NCI-H510A treated with DMSO at 0.1 percent for 48 hours (cell line): ENCODE results near the gene EGR4.
"Not testable (repeated sequence)": the region's sequence is repeated elsewhere in the genome, so short reads cannot be mapped to it uniquely, and the experiment has no call there.

Source experiments
- DNase-seq: peaks from one replicate; lab custom pipeline; 2025; lab: John Stamatoyannopoulos, UW

Gene EGR4

DNA sequence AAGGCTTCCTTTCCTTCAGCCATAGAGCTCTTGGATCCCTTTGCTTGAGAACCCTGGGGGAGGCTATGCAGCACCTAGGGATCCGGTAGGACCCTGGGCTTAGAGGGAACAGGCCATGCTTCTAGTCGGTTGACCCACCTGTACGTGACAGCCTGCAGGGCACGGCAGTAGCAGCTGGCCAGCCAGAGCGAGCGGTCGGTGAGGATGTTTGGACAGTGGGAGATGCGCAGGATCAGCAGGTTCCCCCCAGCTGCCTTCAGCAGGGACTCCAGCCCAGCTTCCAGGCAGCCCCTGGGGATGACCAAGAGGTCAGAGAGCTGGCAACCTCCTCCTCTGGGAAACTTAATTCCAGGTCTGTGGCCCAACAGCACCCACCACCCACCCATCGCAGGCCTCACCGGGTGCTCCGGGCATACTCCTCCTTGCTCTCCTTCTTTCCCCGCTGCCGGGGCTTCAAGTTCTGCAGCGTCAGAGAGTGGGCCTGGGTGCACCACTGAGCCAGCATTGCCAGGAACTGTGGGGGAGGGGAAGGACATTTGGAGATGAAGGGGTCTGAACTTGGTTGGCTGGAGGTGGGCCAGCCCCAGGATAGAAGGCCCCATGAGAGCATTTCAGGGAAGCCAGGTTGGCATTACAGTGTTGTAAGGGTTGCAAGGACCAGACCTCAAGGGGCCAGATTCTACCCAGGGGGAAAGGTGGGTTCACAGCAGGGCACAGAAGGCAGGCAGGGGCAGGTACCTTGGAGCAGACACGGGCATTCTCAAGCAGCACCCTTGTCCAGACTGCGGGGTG, 29.6 kb downstream of the EGR4 start:
- no peak for DNase-seq

DNA sequence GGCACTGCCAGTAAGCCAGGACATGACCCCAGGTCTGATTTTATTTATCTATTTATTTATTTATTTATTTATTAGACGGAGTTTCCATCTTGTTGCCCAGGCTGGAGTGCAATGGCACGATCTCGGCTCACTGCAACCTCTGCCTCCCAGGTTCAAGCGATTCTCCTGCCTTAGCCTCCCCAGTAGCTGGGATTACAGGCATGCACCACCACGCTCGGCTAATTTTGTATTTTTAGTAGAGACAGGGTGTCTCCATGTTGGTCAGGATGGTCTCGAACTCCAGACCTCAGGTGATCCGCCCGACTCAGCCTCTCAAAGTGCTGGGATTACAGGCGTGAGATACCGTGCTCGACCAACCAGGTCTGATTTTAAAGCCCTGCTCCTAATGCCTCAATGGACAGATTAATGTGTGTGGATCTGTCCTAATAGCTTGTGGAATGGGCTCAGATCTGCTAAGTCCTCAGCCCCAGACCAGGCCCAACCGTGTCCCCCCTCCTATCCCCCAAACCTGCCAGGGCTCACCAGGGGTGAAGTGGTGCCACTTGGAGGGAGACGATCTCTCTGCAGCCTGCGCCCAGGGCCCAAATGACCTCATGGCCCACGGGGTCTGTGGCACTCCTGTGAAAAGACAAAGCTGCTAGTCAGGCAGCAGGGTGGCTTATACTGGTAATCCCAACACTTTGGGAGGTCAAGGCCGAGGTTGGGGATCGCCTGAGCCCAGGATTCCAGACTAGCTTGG, 30.5 kb downstream of the EGR4 start:
- not testable (repeated sequence) for DNase-seq

DNA sequence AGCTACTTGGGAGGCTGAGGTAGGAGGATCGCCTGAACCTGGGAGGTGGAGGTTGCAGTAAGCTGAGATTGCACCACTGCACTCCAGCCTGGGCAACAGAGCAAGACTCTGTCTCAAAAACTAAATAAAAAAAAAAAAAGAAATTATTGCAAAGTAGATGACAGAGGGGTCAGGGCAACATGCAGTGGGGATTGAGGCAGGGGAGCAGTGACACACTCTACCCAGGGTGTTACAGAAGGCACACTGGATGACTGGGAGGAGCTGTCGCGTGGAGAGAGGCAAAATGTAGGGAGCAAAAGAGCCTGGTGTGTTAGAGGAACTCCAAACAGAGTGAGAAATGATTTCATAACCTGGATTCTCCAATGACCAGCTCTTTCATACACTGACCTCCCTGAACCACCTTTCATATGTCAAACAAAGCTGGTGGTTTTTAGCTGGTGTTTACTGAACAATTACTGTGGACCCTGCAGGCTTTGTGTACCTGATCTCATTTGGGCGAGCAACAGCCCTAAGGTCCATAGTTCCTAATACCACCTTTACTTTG, 31.2 kb downstream of the EGR4 start:
- DNase-seq, result no peak

DNA sequence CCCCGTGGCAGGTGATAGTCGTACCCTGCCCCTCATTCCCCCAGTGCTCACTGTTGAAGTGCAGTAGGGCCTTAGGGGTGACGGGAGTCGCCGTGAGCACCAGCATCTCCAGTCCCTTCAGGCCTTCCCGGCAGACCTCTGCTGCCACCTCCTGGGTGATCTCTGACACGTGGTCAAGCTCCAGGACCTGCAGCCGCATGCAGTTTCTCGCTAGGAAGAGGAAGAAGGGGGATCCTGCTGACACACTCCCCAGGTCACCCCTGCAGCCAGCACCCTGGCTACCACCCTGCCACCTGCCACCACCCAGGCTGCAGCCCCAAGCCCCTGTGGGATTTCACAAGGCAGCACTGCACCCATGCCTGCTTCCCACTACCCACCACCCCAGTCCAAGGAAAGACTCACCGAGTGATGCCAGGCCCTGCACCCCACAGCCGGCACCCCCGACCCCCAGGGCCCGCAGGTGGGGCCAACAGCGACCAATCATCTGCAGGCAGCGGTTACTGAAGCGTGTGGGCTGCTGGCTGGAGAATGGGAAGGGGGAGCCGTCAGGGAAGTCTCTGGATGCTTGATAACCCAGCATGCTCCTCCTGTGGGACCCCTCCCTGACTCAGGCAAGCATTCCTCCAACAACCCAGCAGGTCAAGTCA, 32.9 kb downstream of the EGR4 start:
- no peak for DNase-seq

DNA sequence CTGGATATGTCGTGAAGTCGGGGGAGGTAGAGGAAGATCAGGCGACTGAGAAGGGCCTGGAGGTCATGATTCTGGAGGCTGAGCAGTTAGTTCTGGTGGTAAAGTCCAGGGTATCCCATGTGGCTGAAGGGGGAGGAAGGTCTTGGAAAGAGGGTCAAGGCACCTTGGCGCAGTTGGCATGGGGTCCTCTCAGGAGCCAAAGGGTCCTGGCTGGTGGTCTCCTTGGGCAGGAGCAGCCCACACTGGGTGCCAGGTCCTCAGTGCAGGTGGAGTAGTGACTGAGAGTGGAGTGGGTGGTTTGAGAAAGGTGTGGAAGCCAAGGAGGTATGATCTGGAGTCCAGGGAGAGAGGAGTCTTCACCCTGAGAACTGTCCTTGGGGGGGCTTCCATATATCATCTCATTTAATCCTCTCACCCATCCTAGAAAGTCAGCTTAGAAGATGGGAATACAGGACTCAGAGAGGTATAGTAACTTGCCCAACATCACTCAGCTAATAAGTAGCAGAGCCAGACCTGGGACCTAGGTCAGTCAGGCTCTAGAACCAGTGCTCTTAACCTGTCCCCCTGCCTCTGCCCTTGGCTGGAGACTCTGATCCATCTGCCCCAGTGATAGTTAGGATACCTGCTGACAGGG, 33.5 kb downstream of the EGR4 start:
- DNase-seq, result no peak

DNA sequence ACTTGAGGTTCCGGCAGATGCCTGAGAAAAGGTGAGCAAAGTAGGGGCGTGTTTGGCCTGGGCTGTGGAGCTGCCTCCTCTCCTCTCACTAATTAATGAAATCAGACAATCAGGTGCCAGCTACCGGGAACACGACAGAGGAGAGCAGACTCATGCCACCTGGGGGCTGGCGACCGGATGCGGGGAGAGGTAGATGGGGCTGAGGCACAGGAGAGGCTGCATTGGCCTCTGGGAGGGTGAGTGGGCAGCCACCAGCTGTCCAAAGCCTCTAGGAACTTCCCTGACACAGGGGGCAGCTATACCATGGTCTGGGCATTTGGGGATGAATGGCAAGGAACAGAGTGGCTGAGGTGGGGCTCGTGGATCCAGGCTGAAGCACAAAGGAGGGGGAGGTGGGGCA, 34.1 kb downstream of the EGR4 start:
- no peak for DNase-seq

DNA sequence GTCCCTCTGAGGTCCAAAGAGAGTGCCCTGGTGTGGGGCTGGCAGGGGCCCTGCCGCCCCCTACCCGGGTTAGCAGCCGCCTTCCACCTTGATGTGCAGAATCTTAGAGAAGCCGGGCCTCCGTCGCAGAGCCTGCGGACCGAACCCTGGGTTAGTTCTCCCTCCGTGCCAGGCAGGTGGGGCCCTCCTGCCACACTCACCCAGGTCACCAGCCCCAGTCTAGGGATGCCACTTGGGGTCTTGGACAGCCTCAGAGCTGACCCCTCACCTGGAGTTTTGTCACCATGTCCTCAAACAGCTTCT, 34.5 kb downstream of the EGR4 start:
- no peak for DNase-seq

DNA sequence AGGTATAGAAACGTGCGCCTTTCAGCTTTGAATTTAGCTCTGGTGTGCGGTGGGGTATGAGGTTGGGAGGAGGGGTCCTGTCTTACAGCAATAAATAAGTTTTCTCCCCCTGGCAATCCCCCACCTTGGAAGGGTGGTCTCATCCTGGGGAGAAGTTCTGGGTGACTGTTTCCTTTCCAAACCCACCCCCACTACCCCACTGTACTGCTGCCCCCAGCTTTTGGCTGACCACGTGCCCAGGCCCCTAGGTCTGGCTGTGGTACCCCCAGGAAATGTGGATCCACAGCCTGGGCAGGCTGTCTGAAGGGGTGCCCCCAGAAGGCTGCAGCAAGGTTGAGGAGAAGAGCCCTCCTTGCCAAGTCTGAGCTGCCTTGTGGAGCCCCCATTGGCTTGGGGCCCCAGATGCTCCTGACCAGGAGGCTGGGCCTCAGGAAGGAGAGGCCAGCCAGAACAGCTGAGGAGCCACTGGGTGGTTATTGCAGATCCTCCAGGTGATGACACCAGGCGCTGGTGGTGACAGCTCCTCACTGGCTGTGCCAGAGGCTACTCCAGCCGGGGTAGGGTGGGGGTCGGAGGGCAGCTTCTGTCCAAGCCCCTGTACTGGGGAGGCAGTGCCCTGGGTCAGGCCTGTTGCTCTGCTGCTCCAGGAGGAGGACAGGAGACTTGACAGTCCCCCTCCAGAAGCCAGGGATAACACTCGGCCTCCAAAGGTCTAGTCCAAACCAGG, 35.0 kb downstream of the EGR4 start:
- DNase-seq, result no peak

DNA sequence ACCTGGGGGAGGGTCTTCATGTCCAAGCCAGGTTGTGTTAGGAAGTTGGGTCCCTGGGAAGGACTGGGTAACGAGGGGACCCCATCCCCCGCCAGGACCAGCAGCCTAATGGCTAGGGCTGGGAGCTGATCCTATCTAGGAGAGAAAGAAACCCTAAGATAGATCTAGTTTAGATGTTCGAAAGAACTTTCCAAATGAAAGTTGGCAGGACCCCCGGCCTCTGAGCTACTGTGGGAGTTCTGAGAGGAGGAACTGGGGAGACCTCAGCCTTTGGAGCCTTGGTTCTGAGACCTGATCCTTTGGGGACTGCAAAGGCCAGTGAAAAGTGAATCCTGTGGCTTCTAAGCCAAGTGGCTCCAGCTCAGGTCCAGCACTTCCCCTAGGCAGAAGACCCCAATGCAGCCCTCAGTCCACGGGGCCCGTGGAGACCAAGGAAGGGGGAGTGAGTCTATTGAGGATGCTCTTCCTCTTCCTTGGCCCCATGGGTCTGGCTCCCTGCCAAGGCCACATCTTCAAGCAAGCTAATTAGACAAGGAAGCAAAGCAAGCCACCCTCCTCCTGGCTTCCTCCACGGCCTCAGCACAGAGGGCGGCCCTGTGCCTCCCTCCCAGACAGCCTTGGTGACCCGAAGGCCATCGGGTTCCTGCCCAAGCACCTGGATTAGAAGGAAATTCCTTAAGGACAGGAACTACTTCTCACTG, 35.8 kb downstream of the EGR4 start:
- DNase-seq, result no peak

DNA sequence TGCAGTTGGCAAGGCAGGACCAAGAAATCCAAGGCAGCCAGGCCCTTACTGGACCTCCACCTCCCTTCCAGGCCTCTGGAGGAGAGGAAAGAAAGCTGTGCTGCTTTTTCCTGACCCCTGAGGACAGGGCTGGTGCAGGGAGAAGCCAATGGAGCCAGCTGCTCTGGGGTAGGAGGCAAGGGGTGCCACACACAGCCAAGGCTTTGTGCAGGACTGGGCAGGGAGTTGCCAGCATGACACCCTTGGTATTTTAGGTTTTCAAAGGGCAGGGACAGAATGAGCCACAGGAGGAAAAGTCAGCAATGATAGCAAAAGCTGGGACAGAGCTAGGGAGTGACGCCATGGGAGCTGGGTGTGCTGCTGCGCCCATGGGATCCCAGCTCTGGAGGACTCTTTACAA, 36.3 kb downstream of the EGR4 start:
- DNase-seq, result no peak

DNA sequence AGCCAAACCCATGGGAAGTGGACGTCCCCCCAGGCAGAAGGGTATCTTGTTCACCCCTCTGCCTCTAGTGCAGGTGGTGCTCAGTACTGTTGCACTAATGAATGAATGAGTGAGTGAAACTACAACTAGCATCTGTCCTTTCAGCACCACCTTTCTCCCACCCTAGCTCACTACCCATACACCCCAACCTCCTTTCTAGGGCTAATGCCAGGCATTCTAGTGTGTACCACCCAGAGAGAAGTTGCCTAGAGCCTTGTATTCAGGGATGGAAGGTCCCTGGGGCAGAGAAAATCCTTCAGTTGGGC, 36.8 kb downstream of the EGR4 start:
- DNase-seq, result no peak

DNA sequence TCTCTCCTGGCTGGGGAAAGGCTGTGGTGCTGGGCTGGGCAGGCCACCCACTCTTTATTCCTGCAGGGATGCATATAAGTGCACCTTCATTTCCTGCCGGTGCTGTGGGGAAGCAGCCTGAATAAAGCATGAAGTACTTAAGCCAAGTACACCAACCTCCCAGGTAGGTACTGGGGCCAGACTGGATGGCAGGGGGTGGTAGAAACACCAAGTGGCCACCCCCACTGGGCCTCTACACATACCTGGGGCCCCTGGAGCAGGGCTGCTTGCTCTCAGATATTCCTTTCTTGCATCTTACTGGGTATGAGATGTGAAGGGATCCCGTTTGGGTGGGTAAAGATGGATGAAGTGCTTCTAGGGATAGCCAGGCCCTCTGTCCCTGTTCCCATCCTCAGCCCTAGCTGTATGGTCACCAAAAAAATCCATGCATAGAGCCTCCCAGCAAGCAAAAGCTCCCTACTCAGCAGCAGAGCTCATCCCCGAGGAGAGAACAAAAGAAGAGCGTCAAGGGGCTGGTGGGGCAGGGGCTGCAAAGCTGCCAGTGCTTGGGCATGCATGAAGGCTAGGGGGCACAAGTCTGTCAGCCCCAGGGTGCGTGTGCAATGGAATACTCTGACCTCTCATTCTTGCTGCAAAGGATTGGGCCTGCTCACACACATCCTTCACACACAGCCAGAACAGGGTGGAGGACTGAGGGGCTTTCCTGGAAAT, 37.3 kb downstream of the EGR4 start:
- DNase-seq, result no peak

DNA sequence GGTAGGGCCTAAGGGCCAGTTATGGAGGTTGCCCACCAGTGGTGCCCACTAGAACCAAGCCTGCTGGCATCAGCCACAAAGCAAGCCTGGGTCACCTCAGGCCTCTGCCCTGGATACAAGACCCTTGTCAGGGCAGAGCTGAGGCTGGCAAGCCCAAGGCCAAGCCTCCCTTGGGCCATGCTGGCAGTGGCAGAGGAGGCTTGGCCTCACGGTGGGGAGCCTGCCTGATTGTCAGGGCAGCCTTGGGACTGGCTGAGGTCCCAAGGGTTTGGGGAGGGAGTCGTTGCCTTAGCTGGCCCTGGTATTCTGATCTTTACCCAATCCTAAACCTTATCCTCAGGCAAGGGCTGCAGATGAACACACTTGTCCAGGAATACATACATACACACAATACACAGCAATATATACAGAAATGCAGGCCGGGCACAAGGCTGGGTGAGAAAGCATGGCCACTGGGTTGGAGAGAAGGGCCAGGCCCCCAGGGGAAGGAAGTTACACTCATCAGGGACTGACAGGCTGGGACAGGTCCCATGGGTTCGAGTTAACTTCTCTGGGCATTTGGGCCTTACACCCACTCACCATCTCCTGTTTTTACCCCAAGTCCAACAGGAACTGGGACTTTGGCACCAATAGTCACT, 38.2 kb downstream of the EGR4 start:
- no peak for DNase-seq

DNA sequence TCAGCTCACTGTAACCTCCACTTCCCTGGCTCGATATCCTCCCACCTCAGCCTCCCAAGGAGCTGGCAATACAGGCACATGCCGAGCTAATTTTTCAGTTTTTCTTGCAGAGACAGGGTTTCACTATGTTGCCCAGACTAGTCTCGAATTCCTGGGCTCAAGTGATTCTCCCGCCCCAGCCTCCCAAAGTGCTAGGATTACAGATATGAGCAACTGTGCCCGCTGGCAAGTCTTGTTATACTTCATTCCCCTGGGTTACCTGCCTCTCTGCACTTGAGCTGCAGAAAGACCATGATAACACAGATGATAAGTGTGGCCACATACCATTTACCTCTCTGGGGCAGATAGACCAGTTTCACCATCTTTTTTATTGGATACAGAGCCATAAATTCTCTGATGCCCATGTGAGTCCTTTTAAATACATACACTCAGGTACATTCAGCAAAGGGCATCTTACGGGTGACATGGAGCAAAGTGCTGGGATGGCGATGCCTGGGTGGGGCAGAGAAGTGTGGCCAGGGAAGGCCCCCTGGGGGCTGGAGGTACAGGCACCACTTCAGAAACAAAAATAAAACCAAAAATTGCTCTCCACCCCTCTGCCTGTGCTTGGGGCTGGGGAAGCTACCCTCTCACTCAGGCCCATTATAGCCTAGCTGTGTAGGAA, 38.9 kb downstream of the EGR4 start:
- DNase-seq, result no peak

DNA sequence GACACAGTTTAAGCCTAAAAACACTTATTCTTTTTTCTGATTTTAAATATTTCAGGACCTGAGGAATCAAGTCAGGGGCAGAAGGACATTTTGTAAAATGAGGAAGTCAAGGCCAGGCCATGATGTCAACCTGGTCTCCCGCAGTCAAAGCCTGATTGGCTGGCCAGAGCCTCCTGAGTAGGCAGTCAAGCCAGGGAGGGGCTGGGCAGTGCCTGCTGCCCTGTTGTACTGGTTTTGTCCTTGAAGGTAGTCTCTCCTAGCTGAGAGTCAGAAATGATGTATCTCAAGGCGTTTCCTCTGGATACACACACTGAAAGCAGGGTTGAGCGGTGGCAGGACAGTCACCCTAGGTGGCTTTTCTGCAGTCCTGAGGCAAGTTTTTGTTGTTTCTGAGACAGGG, 39.4 kb downstream of the EGR4 start:
- DNase-seq, result no peak

DNA sequence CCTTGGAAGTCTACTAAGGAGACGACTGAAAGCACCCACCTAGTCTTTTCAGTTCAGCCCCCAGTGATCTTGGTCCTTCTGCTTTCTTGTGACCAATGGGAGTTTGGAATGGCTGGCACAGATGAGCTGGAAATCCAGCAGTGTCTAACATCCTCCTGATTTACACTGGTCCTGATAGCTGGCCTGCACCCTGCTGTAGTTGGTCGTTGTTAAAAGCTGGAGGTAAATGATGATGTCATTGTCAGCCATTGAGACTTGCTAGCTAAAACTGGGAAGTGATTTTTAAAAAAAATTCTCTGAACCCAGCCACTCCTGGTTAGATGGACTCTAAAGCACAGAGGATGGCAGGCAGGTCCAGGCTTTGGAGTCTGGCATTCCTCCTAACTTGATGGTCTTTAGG, 39.9 kb downstream of the EGR4 start:
- DNase-seq, result no peak

DNA sequence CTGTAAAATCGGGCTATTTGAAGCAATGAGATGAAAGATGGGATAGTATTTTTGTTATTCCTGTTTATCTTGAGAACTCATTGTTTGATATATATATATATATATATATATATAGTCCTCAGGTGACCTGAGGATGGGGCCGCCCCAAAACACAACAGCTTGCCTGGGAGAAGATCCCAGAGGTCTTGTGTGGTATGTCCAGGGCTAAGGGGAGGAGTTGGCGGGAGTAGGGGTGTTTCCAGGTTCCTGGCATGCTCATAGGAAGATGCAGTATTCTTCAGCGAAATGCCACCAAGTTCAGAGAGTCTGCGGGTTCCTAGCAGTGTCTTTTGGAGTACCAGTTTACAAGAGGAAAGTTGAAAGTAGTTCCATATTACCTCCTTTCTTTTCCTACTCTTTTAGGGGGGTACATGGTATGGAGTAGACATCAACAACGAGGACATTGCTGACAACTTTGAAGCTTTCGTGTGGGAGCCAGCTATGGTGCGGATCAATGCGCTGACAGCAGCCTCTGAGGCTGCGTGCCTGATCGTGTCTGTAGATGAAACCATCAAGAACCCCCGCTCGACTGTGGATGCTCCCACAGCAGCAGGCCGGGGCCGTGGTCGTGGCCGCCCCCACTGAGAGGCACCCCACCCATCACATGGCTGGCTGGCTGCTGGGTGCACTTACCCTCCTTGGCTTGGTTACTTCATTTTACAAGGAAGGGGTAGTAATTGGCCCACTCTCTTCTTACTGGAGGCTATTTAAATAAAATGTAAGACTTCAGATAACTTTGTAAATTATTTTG, 40.9 kb downstream of the EGR4 start:
- DNase-seq, result no peak

DNA sequence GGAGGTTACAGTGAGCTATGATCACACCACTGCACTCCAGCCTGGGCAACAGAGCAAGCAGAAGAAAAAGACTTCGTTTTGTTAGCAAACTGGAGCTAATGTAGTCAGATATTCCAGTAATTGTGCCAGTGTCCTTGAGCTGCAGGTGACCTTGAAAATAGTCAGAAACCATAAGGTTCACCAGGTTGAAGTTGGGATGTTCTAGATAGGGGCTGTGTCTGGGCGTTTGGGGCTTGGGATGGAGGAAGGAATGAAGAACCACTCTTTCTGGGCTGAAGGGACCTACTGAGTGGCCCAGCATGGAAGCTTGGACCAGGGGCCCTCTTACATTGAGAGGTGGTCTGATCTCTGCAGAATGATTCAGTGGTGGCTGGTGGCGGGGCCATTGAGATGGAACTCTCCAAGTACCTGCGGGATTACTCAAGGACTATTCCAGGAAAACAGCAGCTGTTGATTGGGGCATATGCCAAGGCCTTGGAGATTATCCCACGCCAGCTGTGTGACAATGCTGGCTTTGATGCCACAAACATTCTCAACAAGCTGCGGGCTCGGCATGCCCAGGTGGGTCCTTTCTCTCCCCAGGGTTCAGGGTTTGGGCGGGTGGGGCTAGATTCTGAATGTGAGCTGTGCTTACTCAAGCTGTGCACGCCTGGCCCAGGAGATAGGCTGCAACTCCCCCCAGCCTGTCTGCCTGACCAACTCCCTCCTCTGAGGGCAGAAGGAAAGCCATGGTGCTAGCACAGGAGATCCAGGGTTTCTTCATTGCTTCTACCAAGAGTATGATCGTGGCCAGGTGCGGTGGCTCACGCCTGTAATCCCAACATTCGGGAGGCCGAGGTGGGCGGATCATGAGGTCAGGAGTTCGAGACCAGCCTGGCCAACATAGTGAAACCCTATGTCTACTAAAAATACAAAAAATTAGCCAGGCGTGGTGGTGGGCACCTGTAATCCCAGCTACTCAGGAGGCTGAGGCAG, 42.2 kb downstream of the EGR4 start:
- DNase-seq, result no peak
